ENCODE results near the gene HOGA1.
"Not testable (repeated sequence)": the region's sequence is repeated elsewhere in the genome, so short reads cannot be mapped to it uniquely, and the experiment has no call there.

HOGA1 gene

DNA sequence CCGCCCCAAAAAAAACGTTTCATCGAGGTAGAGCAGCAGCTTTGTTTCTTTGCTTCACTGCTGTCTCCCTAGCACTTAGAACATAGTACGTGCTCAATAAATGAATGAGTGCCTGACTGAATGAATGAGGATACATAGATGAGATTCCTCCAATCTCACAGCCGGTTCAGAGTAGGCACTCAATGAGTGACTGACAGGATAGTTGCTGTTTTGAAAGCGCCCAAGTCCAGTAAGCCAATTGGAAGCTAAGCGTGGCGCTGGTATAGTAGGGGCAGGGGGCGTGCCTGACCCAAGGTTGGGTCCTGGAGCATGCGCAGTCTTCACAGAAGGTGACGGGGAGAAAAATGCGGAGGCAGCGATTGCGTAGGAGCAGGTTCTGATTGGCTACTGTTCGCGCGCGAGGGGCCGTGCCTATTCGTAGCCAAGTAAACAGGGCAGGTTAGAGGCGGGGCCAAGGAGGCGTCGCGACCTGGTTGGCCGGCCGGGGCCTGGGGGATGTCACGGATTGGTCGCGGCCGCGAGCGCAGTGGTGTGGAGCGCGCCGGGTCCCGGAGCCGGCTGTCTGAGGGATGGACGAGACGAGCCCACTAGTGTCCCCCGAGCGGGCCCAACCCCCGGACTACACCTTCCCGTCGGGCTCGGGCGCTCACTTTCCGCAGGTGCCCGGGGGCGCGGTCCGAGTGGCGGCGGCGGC lies 56.1 kb downstream of the HOGA1 start, which contains the start of gene PI4K2A:
Gene PI4K2A, plus strand, starts transcription at position 498 of the 694 bp plus-strand sequence. Its CDS starts 72 bp downstream, at position 570.
- peak within 1 kb of the TSS; percentile 95 for H2AFZ ChIP-seq (ENCODE audit: low read depth)
- H3K36me3 ChIP-seq (ENCODE audit: insufficient read depth), result no peaks in the 10 kb centered on the region; the same call in 1 of the 2 replicates
- peaks cover 14% of the 10 kb centered on the region for H3K4me1 ChIP-seq (ENCODE audit: low read depth, poor library complexity, severe bottlenecking)
- H4K20me1 ChIP-seq (ENCODE audit: insufficient read depth), result no peaks in the 10 kb centered on the region
- H3K79me2 ChIP-seq (ENCODE audit: insufficient read depth, low read depth), result 0 out of 2 replicates have a peak, but pooled peaks cover 16% of the 10 kb centered on the region
- TF ChIP-seq, protein P1, sequence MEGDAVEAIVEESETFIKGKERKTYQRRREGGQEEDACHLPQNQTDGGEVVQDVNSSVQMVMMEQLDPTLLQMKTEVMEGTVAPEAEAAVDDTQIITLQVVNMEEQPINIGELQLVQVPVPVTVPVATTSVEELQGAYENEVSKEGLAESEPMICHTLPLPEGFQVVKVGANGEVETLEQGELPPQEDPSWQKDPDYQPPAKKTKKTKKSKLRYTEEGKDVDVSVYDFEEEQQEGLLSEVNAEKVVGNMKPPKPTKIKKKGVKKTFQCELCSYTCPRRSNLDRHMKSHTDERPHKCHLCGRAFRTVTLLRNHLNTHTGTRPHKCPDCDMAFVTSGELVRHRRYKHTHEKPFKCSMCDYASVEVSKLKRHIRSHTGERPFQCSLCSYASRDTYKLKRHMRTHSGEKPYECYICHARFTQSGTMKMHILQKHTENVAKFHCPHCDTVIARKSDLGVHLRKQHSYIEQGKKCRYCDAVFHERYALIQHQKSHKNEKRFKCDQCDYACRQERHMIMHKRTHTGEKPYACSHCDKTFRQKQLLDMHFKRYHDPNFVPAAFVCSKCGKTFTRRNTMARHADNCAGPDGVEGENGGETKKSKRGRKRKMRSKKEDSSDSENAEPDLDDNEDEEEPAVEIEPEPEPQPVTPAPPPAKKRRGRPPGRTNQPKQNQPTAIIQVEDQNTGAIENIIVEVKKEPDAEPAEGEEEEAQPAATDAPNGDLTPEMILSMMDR (conservative IDR thresholded peaks at IDR 0.05; ENCODE audit: low read depth, low read length), result no peak
- H3K27ac ChIP-seq, result peak within 1 kb of the TSS; percentile 33
- no peak within 1 kb of the TSS for H3K4me3 ChIP-seq (IDR thresholded peaks at IDR 0.05; ENCODE audit: insufficient read depth, low read depth, low read length)
- H3K9ac ChIP-seq, result peak within 1 kb of the TSS; percentile 48; the same call in 1 of the 2 replicates
- no peaks in the 10 kb centered on the region for H3K27me3 ChIP-seq (ENCODE audit: insufficient read depth, low read depth)
- H3K4me2 ChIP-seq, result peak within 1 kb of the TSS; percentile 93

DNA sequence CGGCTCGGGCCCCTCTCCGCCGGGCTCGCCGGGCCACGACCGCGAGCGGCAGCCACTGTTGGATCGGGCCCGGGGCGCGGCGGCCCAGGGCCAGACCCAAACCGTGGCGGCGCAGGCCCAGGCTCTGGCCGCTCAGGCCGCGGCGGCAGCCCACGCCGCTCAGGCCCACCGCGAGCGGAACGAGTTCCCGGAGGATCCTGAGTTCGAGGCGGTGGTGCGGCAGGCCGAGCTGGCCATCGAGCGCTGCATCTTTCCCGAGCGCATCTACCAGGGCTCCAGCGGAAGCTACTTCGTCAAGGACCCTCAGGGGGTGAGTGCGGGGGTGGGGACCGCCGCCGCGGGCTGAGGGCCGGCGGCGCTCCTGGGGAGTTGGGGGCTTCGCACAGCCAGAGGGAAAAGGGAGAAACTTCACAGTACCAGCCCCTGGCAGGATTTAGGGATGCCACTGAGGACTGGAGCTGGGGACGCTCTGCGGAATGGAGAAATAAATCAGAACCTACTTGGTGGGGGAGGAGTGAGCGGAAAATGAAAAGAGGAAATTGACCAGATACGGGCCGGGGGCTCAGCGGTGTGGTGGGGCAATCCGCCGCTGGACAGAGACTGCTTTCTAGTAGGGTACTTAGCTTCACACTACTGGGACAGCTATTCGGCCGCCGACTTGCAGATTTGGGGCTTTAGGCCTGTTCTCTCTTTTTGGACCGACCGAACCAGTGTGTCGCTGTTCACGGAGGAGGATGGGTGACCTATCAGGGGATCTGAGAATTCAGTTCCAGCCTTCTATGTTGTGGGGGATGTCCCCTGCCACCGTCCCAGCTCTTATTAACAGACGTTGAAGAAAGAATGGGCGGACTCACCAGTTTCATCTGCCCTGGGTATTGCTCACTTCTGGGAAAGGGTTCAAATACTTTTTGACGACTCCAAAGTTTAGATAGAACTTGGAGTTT lies 57.0 kb downstream of the HOGA1 start:
- peak overlapping the region; percentile 48; the same call in 1 of the 2 replicates for H3K9ac ChIP-seq
- no peaks in the 10 kb centered on the region for H3K27me3 ChIP-seq (ENCODE audit: insufficient read depth, low read depth)
- TF ChIP-seq, protein P1 (conservative IDR thresholded peaks at IDR 0.05; ENCODE audit: low read depth, low read length), result no peak
- no peaks in the 10 kb centered on the region; the same call in 1 of the 2 replicates for H3K36me3 ChIP-seq (ENCODE audit: insufficient read depth)
- peak overlapping the region; percentile 93 for H3K4me2 ChIP-seq
- H3K79me2 ChIP-seq (ENCODE audit: insufficient read depth, low read depth), result 0 out of 2 replicates have a peak, but pooled peaks cover 16% of the 10 kb centered on the region
- H4K20me1 ChIP-seq (ENCODE audit: insufficient read depth), result no peaks in the 10 kb centered on the region
- peak overlapping the region; percentile 95 for H2AFZ ChIP-seq (ENCODE audit: low read depth)
- H3K4me1 ChIP-seq (ENCODE audit: low read depth, poor library complexity, severe bottlenecking), result peaks cover 14% of the 10 kb centered on the region
- 0 out of 2 replicates have a peak overlapping the region, but pooled peaks have one; percentile 22 for H3K27ac ChIP-seq
- no peak overlapping the region for H3K4me3 ChIP-seq (IDR thresholded peaks at IDR 0.05; ENCODE audit: insufficient read depth, low read depth, low read length)

DNA sequence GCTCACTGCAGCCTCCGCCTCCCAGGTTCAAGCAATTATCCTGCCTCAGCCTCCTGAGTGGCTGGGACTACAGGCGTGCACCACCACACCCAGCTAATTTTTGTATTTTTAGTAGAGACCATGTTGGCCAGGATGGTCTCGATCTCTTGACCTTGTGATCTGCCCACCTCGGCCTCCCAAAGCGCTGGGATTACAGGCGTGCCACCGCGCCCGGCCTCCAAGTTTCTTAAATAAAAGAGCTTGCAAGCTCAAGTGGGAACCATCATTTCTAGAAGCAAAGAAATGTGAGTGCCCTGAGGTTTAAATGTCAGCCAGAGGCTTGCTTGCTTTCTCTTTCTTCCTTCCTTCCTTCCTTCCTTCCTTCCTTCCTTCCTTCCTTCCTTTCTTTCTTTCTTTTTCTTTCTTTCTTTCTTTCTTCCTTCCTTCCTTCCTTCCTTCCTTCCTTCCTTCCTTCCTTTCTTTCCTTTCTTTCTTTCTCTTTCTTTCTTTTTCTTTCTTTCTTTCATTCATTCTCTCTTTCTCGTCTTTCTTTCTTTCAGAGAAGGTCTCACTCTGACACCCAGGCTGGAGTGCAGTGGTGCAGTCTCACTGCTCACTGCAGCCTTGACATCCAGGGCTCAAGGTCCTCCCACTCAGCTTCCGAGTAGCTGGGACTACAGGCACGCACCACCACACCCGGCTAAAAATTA lies 58.4 kb downstream of the HOGA1 start:
- not testable (repeated sequence) for H3K36me3 ChIP-seq (ENCODE audit: insufficient read depth); H3K9ac ChIP-seq; H3K27ac ChIP-seq; H2AFZ ChIP-seq (ENCODE audit: low read depth); H3K27me3 ChIP-seq (ENCODE audit: insufficient read depth, low read depth); H3K4me3 ChIP-seq (IDR thresholded peaks at IDR 0.05; ENCODE audit: insufficient read depth, low read depth, low read length); H4K20me1 ChIP-seq (ENCODE audit: insufficient read depth)
- H3K4me2 ChIP-seq, result peak overlapping the region; percentile 93; the same call in 1 of the 2 replicates
- H3K79me2 ChIP-seq (ENCODE audit: insufficient read depth, low read depth), result 0 out of 2 replicates have a peak, but pooled peaks cover 16% of the 10 kb centered on the region
- H3K4me1 ChIP-seq (ENCODE audit: low read depth, poor library complexity, severe bottlenecking), result peaks cover 14% of the 10 kb centered on the region

DNA sequence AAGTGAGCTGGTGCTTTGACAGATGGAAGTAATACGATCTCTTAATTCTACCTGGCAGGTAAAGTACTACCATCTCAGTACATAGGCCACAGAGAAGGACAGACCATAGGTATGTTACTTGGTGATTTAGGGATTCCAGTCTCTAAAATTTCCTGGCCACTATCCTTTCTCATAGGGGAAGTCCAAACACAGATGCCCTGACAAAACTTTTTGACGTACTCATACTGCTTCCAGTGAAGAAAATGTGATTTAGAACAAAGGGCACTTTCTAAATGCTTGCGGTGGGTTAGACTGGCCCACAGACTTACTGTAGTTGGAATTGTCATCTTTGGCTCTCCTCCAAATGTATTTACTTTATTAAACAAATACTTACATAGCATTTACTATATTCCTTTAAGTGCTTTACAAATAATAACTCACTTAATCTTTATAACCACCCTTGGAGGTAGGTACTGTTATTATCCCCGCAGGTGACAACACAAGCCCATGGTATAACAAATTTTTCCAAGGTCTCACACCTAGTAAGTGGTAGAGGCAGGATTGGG lies 59.3 kb downstream of the HOGA1 start:
- Histone ChIP-seq H3K27ac (no peak overlapping the region), H4K20me1 (ENCODE audit: insufficient read depth) (no peaks in the 10 kb centered on the region), H3K36me3 (ENCODE audit: insufficient read depth) (no peaks in the 10 kb centered on the region; the same call in 1 of the 2 replicates), H3K79me2 (ENCODE audit: insufficient read depth, low read depth) (0 out of 2 replicates have a peak, but pooled peaks cover 16% of the 10 kb centered on the region), H3K4me2 (no peak overlapping the region), H3K27me3 (ENCODE audit: insufficient read depth, low read depth) (no peaks in the 10 kb centered on the region), H3K4me1 (ENCODE audit: low read depth, poor library complexity, severe bottlenecking) (peaks cover 15% of the 10 kb centered on the region), H3K9ac (no peak overlapping the region), H2AFZ (ENCODE audit: low read depth) (no peak overlapping the region), H3K4me3 (IDR thresholded peaks at IDR 0.05; ENCODE audit: insufficient read depth, low read depth, low read length) (no peak overlapping the region)
- TF ChIP-seq, protein P1 (conservative IDR thresholded peaks at IDR 0.05; ENCODE audit: low read depth, low read length), result no peak
